ENCODE results near the gene B4GALNT3.

Gene B4GALNT3

DNA sequence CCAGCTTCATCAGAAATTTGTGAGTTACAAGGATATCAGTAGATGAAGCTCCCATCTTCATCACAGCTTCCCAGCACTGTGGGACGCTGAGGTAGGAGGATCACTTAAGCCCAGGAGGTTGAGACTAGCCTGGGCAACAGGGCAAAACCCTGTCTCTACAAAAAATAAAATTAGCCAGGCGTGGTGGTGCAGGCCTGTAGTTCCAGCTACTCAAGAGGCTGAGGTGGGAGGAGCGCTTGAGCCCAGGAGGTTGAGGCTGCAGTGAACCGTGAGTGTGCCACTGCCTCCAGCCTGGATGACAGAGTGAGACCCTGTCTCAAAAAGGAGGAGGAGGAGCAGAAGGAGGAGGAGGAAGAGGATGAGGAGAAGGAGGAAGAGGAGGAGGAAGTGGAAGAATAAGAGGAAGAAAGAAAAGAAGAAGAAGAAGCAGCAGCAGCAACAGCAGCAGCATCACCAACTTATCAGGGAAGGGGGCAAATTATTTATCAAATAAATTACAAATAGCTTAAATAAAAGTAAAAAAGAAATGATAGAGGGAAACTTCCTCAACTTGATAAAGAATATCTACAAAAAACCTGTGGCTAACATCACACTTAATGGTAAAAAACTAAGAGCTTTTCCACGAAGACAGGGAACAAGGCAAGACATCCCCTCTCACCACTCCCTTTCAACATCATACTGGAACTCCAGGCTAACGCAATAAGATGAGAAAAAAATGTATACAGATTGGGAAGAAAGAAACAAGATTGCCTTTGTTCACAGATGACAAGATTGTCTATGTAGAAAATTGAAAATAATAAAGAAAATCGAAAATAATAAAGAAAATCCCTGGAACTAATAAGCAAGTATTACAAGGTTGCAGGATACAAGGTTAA, 133.9 kb downstream of the B4GALNT3 start:
- no peak for DNase-seq (ENCODE audit: low read depth)

DNA sequence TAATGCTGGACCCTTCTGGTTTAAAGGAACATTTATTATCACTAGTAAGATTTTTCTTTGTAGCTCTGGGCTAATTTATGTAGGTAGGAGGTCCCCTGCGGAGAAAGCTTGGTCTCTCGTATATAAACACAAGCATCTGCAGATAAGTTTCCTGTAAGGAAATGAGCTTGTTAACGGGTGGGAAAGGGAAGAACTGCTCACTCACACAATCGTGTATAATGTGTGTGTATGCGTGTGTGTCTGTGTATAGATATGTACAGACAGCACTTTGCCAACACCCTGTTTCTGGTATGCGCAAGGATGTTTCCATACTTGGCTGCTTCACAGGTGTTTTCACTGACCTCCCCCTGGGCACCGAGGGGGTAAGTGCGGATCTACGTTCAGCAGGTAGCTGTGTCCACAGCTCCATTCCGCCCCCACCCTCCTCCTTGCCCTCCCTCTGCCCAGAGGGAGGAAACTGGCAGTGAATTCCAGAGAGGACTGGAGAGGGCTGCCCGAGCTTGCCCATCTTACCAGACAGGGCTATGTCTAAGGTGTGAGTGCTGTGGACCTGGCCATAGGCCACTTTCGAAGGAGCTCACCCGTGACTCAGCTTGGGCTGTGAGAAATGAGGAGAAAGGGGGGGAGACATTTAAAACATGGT, 138.3 kb downstream of the B4GALNT3 start:
- no peak for DNase-seq (ENCODE audit: low read depth)

DNA sequence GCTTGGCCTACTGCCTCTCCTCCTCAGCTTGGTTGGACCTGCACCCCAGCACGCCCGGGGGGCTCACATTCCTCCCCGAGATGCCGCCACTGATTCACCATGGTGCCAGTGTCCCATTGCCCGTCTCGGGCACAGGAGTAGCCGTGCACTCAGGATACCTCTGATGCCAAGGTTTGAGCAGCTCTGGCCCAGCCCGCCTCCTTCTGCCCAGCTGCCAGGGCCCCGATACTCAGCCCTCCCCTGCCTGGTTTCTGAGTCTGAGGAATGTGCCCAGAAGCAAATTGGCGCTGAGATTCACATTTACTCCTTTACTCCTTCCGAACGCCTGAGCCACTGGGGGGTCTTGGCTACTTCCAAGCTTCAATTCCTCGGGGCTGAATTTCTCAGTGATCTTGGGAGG, 140.0 kb downstream of the B4GALNT3 start:
- no peak for DNase-seq (ENCODE audit: low read depth)

DNA sequence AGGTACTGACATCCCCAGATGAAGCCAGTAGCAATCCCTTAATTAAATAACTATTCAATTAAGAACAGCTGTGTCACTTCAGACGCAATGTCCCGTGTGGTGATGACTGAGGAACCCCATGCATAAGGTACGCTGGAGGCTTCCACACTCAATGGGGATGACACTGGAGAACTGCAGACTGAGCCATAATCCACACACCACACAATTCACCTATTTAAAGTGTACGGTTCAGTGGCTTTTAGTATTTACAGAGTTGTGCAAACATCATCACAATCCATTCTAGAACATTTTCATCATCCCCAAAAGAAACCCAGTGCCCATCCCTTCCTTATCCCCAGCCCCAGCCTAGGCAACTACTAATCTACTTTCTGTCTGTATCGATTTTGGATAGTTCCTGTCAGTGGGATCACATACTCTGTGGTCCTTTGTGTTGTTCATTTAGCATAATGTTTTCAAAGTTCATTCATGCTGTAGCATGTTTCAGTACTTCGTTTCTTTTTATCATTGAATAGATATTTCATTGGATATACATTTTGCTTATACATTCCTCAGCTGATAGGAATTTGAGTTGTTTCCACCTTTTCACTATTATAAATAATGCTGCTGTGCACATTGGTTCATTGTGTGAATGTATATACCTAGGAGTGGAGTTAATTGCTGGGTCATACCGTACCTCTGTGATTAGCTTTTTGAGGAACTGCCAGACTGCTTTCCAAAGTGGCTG, 142.4 kb downstream of the B4GALNT3 start:
- DNase-seq (ENCODE audit: low read depth) = no peak

DNA sequence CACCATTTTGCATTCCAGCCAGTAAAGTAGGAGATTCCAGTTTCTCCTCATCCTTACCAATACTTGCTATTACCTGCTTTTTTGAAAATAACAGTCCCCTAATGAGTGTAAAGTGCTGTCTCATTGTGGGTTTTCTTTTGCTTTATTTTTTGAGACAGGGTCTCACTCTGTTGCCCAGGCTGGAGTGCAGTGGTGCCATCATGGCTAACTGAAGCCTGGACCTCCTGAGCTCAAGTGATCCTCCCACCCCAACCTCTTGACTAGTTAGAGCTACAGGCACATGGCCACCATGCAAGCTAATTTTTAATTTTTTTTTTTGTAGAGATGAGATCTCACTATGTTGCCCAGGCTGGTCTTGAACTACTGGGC, 142.9 kb downstream of the B4GALNT3 start:
- no peak for DNase-seq (ENCODE audit: low read depth)

DNA sequence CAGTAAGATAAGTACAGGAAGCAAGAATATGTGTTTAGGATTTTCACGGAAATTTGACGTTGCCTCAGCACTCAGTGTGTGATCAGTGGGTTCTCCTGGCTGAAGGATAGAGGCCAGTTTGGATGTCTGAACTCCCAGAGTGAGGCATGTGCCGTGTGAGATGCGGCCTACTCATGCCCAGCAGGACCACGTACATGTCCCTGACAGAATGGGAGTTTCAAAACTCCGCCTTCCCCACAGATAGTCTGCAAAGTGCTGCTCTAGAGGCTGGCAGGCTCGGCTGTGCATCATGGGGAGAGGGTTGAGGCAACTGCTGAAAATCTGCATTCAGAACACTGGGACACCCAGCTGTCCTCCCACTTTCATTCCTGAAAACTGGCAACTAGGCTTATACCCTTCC, 145.2 kb downstream of the B4GALNT3 start:
- no peak for DNase-seq (ENCODE audit: low read depth)

DNA sequence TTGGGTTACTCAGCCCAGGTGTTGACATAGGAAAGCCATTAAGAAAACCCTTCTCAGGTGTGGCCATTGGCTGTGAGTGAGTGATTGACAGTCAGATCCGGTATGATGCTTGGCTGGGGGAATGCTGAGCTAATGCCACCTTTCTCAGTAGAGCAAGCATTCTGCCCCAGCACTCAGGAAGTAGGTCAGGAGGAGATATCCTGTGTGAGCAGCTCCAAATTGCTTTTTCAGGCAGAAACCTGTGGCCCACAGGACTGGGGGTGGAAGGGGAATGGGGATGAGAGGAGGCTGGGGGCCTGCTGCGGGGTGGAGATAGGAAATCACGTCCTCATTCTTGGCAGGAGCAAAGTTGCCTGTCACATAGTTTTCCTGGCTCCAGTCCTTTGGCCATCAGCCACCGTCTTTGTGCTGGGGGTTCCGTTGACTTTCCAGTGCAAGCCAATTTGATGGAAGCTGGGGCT, 147.8 kb downstream of the B4GALNT3 start:
- DNase-seq (ENCODE audit: low read depth) = no peak

DNA sequence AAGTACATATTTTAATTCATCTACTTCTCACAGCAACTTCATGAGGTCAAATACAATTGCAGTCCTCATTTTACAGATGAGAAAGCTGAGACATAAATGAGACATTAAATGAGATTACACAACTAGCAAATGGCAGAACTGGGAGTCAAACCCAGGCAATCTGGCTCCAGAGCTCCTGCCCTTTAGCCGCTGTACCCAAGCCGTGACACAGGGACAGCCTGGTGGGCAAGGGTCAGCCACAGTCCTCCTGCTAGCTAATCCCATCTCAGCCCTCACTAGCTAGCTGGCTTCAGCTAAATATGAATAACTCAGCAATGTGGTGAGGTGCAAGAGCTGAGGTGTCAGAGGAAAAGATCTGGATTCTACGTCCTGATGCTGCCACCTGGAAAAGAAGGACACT, 148.7 kb downstream of the B4GALNT3 start:
- no peak for DNase-seq (ENCODE audit: low read depth)

DNA sequence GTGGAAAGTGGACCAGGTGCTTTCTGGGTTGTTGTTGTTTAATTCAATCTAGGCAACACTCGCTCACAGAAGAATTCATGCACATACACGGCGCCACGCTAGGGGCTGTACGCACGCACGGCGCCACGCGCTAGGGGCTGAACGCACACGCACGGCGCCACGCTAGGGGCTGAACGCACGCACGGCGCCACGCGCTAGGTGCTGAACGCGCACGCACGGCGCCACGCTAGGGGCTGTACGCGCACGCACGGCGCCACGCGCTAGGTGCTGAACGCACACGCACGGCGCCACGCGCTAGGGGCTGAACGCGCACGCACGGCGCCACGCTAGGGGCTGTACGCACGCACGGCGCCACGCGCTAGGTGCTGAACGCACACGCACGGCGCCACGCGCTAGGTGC, 149.2 kb downstream of the B4GALNT3 start:
- no peak for DNase-seq (ENCODE audit: low read depth)

DNA sequence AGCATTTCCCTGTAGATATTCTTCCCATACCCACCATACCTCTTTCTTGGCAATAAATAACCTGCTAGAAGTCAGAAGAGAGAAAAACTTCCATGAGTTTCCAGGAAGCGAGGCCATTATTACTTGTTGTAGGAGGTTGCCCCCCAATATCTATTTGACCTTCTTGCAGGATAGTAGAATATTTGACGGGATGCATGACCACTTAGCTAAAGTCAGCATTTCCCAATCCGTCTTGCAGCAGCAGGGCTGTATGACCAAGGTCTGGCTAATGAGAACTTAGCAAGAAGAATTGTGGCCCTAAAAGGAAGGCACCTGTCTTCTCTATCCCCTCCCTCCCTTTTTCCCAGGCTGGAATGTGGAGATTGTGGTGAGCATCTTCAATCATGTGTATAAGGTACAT, 152.0 kb downstream of the B4GALNT3 start:
- no peak for DNase-seq (ENCODE audit: low read depth)

DNA sequence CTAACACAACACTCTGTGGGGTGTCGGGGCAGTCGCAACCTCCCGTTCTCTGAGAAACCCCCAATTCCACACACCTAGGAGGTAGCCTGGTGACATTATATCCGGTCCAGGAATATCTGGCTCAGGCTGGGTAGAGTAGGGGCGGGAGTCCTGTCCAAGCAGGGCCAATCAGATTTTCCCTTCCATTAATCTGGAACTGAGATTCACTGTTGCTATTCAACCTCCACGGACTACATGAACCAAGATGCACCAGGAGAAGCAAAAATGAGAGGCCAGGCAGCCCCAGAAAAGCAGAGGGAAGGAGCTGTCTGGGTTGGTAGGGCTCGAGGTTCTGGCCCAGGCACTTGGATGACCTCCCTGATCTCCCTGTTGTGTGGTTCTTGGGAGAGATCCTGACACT, 152.6 kb downstream of the B4GALNT3 start:
- DNase-seq (ENCODE audit: low read depth) = no peak

DNA sequence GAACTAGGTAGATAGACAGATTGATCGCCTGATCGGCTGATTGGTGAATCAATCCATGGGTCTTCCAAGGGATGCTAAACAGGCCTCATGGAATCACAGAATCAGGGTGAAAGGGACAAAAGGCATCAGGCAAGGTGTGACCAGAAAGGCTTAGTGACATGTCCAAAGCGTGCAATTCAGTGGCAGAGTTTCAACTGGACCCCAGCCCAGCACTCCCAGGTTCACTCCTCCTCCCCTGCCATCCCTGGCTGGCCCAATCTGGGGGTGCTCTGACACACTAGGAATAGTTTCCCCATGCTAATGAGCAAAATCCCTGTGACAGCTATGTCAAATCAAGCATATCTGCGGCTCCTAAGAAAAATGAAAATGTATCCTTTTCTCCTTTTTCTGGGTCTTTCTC, 153.1 kb downstream of the B4GALNT3 start:
- DNase-seq (ENCODE audit: low read depth) = no peak
